Measurements from ENCODE around the gene DOK4. TPM values are rescaled to one million over a fixed set of nuclear protein-coding genes. Genes with fewer than 3 reads are reported as not detected.
A peak's percentile ranks its signal among the peaks of the same experiment; 100 is the strongest.

The DOK4 gene
- total and polyA plus RNA-seq, 2 experiments from 2014 or later: 11.4 to 29.1 TPM

GRCh38 chr16:57485091-57485915 is 990 bp downstream of the DOK4 start (continued):
- TF ChIP-seq ETS1 (IDR thresholded peaks at IDR 0.05) (no peak), CTCF (conservative IDR thresholded peaks at IDR 0.05; ENCODE audit: low read depth in 2 of 2) (no peak)

GRCh38 chr16:57484515-57485005 is 1.7 kb downstream of the DOK4 start:
- H3K4me1 Mint-ChIP-seq: peaks cover 31% of the 10 kb centered on the region
- Histone ChIP-seq H3F3A (replicated peaks; ENCODE audit: low read depth) (no peaks in the 10 kb centered on the region), H3K9me2 (ENCODE audit: insufficient read depth) (no peaks in the 10 kb centered on the region), H3K27ac (ENCODE audit: low read depth) (no peak overlapping the region), H4K20me1 (replicated peaks; ENCODE audit: insufficient read depth) (no peaks in the 10 kb centered on the region), H3K36me3 (ENCODE audit: insufficient read depth) (no peaks in the 10 kb centered on the region), H3K27me3 (ENCODE audit: insufficient read depth) (peaks cover 10% of the 10 kb centered on the region; the same call in 1 of the 2 replicates), H3K4me2 (no peak overlapping the region), H3K4me3 (no peak overlapping the region), H3K4me1 (ENCODE audit: insufficient read depth) (peaks cover 23% of the 10 kb centered on the region), H2AFZ (no peak overlapping the region), H3K79me2 (replicated peaks; ENCODE audit: insufficient read depth) (no peaks in the 10 kb centered on the region)
- no peaks in the 10 kb centered on the region; the same call in 2 of the 3 replicates for H3K36me3 Mint-ChIP-seq (ENCODE audit: low read depth)
- H3K9me3 Mint-ChIP-seq: peaks cover 12% of the 10 kb centered on the region; the same call in 2 of the 3 replicates
- DNase-seq (ENCODE audit: low spot score) (no peak), ATAC-seq (no peak)
- H3K27ac Mint-ChIP-seq: no peak overlapping the region
- peak overlapping the region; percentile 84; the same call in 1 of the 3 replicates for H3K4me3 Mint-ChIP-seq
- H3K27me3 Mint-ChIP-seq (ENCODE audit: insufficient read depth, low read depth, poor library complexity): peaks cover 22% of the 10 kb centered on the region
- TF ChIP-seq JUNB (IDR thresholded peaks at IDR 0.05; ENCODE audit: unreplicated experiment) (no peak), ZNF462 (CRISPR knock-in tag; IDR thresholded peaks at IDR 0.05) (no peak), ZNF331 (CRISPR knock-in tag; IDR thresholded peaks at IDR 0.05; ENCODE audit: low read depth) (no peak), EZH2phosphoT487 (IDR thresholded peaks at IDR 0.05; ENCODE audit: unreplicated experiment) (no peak), NANOG (IDR thresholded peaks at IDR 0.05; ENCODE audit: borderline replicate concordance) (no peak), STAT1 (IDR thresholded peaks at IDR 0.05; ENCODE audit: unreplicated experiment) (no peak), CREB1 (CRISPR knock-in tag; IDR thresholded peaks at IDR 0.05; ENCODE audit: low read depth) (no peak), POLR2AphosphoS5 (IDR thresholded peaks at IDR 0.05; ENCODE audit: low read depth) (no peak), ZNF114 (CRISPR knock-in tag; IDR thresholded peaks at IDR 0.05) (no peak), REST (IDR thresholded peaks at IDR 0.05; ENCODE audit: unreplicated experiment) (no peak)
